ENCODE data around the gene PHKG2.

PHKG2 gene

DNA sequence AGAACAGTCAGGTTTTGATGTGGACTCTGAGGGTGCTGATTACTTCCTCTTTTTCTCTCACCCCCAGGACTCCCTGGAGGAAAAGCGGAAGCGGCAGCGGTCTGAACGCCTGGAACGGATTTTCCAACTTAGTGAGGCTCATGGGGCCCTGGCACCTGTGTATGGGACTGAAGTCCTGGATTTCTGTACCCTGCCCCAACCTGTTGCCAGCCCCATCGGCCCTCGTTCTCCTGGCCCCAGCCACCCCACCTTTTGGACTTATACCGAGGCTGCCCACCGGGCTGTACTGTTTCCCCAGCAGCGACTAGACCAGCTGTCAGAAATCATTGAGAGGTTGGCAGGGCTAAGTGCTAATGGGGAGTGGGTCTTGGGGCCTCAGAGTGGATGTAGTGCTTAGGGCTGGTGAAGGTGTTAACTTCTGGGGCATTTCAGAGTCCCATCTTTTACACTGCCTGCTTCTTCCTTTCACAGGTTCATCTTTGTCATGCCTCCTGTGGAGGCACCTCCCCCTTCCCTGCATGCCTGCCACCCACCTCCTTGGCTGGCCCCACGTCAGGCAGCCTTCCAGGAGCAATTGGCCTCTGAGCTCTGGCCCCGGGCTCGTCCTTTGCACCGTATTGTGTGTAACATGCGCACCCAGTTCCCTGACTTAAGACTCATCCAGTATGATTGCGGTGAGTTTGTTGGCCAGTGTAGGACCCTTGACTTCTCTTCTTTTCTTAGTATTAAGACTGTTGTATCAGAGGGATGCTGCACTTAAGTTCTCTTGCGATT lies 19.1 kb upstream of the PHKG2 start:
- no peak for DNase-seq

DNA sequence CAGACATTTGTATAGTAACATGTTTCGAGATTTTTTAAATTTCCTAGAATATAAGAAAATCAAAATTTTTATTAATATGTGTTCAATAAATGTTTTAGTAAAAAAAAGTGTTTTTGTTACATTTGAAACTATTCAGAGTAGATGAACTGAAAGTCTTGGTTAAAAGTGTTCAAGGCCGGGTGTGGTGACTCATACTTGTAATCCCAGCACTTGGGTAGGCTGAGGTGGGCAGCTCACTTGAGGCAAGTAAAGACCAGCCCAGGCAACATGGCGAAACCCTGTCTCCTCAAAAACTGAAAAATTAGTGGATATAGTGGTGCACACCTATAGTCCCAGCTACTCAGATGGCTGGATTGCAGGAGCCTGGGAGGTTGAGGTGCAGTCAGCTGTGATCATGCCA lies 16.8 kb upstream of the PHKG2 start:
- no peak for DNase-seq

DNA sequence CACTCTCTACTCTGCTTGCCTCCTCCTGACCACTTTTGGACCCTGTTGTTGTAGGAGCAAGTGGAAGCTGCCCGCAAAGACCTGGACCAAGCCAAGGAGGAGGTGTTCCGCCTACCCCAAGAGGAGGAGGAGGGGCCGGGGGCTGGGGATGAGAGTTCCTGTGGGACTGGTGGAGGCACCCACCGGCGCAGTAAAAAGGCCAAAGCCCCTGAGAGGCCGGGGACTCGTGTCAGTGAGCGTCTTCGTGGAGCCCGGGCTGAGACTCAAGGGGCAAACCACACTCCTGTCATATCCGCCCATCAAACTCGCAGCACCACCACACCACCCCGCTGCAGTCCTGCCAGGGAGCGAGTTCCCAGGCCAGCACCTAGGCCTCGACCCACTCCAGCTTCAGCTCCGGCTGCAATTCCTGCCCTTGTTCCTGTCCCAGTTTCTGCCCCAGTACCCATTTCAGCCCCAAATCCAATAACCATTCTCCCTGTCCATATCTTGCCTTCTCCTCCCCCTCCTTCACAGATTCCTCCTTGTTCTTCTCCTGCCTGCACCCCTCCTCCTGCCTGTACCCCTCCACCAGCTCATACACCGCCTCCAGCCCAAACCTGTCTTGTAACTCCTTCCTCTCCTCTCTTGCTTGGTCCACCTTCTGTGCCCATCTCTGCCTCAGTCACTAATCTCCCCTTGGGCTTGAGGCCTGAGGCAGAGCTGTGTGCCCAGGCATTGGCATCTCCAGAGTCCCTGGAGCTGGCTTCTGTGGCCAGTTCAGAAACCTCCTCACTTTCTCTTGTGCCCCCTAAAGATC lies 11.0 kb upstream of the PHKG2 start:
- no peak for DNase-seq

GRCh38 chr16:30737794-30738648 lies 10.2 kb upstream of the PHKG2 start:
- DNase-seq = no peak

- no peak for DNase-seq
Measured at GRCh38 chr16:30738984-30739951, 9.0 kb upstream of the PHKG2 start.

DNA sequence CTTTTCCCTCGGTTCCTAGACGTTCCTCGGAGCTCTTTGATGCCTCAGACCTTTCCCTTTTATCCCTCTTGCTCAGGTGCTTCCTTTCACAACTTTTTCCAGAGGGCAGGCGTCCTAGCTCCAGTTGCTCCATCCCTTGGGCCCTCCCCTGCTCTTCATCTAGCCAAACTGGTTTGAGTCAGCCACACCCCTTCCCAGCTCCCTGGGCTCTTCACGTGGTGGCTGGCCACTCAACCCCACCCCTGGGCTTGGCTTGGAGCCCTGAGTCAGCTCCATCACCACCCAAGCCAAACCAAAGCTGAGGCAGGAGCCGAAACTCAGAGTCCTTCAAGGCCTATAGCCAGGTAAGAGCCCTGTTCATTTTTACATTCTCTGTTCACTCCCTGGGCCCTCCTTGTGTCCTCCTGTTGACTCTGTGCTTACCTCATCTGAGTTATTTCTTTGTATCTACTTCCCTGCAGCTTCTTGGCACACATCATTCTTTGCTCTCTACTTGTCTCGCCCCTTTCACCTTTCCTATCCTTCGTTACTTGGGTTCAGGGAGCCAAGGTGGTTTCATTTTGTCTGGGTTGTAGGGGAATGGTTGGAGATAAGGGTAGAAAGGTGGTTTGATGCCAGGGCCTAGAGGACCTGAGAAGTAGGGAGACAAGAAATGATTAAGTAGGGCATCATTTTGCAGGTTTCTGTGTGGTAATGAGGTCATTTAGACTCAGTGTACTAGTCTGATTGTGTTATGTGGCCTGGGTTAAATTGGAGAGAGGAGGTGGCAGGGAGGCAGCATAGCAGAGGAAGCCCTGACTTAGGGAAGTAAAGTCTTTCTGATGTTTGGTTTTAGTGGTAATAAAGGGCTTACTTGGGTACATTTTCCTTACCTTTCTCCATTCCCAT lies 7.6 kb upstream of the PHKG2 start:
- DNase-seq = no peak

DNA sequence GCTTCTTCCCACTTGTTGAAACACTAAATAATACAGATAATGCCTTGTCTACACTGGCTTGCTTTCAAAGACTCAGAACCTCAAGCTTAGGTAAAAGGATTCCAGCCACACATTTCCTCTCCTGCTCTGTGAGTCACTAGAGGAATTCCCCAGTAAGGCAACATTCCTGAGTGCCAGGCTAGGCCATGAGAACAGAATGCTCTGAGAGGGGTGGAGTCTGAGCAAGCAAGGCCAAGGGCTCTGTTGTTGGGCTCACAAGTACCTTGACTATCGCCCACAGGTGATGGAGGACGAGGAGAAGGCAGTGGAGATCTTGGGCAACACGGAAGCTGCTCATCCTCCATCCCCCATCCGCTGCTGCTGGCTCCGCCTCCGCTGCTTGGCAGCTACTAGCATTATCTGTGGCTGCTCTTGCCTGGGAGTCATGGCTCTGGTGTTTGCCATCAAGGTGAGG lies 6.7 kb upstream of the PHKG2 start:
- DNase-seq = no peak

DNA sequence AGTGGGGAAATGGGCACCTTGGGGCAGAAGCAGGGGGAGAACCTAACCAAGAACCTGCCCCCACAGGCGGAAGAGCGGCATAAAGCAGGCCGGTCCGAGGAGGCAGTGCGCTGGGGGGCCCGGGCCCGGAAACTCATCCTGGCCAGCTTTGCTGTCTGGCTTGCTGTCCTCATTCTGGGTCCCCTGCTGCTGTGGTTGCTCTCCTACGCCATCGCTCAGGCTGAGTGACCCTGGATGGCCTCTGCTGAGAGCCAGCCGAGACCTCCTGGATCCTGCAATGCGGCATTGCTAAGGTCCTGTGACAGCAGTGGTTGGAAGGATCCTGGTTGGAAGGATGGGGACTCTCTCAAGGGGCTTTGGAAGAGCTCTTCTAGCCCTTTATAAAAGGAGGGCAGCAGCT lies 4.5 kb upstream of the PHKG2 start:
- DNase-seq = no peak

- no peak for DNase-seq
Measured at GRCh38 chr16:30744183-30744582, 4.0 kb upstream of the PHKG2 start.

DNA sequence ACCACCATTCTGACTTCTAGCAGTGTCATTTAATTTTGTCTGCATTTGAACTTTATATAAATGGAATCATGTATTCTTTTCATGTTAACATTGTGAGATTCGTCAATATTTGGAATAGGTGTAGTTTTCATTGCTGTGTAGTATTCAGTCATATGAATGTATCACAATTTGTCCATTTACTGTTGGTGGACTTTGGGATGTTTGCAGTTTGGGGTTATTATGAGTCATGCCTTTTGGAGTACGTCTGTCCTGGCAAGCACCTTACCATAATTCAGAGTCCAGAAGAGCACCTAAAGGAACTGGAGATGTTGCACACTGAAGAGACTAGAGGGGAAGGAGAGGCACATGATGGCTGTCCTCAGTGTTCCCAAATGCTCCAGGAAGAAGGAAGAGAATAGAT lies 3.1 kb upstream of the PHKG2 start:
- no peak for DNase-seq

DNA sequence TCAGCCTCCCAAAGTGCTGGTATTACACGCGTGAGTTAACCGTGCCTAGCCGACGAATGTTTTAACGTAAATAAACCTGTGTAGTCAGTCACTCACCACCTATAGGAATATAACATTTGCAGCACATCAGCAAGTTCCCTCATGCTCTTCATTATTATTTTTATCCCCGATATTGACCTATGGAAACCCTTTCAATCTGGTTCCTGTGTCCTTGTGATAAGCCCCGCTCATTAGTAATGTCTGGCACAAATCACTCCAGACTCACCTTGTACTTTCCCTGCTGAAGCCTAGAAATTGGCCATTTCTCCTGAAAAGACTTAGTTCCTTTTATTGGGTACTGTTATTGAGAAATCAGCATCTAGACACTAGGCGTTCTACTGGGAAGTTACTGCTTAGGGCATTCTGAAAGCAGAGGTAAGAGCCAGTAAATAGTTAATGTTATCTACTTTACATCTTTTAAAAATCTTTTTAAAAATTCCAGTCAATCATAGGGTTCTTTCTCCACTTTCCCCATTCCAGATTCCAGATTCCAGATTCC lies 1.5 kb upstream of the PHKG2 start:
- no peak for DNase-seq

DNA sequence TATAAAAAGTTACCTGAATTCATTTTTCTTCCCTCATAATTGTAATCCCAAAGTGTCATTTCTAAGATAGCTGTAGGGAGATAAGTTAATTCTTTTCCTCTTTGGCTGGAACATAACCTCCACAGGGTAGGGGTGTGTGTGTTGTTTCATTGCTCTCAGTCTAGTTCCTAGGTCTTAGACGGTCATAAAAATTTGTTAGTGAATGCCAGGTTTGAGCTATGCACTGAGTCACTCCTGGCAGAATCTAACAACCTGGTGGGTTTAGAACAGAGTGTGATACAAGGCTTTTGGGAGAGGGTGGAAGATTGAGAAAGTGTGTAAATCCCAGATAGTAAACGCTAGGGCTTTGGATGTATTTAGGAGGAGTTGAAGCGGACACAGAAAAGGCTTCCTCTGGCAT lies 894 bp upstream of the PHKG2 start:
- no peak for DNase-seq

- no peak for DNase-seq
Measured at GRCh38 chr16:30748634-30749445, 615 bp downstream of the PHKG2 start.

- no peak for DNase-seq
Measured at GRCh38 chr16:30750201-30750600, 2.0 kb downstream of the PHKG2 start.

- DNase-seq = no peak
Measured at GRCh38 chr16:30750876-30751465, 2.7 kb downstream of the PHKG2 start.

DNA sequence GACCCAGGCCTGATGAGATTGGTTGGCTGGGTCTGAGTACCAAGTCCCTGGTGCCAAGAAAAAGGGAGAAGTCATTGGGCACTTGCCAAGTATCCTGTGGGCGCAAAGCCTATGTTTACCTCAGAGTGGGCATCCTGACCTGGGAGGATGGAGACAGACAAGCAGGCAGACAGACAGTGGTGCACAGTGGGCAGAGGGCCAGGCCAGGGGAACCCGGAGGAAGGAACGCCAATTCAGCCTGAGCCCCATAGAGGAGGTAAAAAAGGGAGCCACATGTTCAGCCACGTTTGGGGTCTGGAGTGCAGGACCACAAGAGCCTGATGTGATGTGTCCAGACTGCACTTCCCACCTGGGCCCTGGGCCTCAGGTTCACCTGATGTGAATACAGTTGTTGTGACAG lies 5.4 kb downstream of the PHKG2 start:
- no peak for DNase-seq

GRCh38 chr16:30755955-30756780 lies 7.9 kb downstream of the PHKG2 start:
- DNase-seq = no peak

- no peak for DNase-seq
Measured at GRCh38 chr16:30756781-30757100, 8.5 kb downstream of the PHKG2 start.

GRCh38 chr16:30757316-30757715 lies 9.1 kb downstream of the PHKG2 start:
- DNase-seq = no peak
